ENCODE results near the gene MDK. TPM values are rescaled to one million over a fixed set of nuclear protein-coding genes. Genes with fewer than 3 reads are reported as not detected.

The MDK gene
- total and polyA plus RNA-seq, 2 experiments from 2014 or later, result 388 to 477 TPM

DNA sequence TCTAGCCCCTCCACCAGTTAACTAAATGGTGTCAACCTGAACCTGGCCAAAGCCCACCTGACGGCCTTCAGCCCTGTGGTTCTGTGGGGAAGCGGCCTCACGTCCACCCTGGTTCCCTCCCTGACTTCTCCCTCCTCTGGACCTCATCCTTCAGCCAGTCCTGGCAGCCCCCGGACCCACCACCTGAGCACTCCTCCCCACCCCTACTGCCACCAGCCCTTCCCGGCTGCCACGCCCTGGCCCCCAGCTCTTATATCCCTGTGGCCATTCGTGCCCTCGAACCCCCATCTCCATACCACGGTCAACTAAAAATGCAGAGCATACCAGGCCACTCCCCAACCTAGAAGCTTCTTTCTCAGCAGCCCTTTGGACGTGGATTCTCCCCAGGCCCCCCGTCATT, 4.2 kb upstream of the MDK start (continued):
- TF ChIP-seq ZNF462 (CRISPR knock-in tag; IDR thresholded peaks at IDR 0.05) (no peak), EZH2 (IDR thresholded peaks at IDR 0.05; ENCODE audit: low read depth, unreplicated experiment) (no peak), CTCF (conservative IDR thresholded peaks at IDR 0.05; ENCODE audit: low read depth in 2 of 2) (no peak), ETS1 (IDR thresholded peaks at IDR 0.05) (no peak), NANOG (IDR thresholded peaks at IDR 0.05; ENCODE audit: borderline replicate concordance) (no peak), ZNF331 (CRISPR knock-in tag; IDR thresholded peaks at IDR 0.05; ENCODE audit: low read depth) (no peak), ZNF114 (CRISPR knock-in tag; IDR thresholded peaks at IDR 0.05) (no peak)

Data from GM23338 (cell line).